Keratinocyte (primary cell): ENCODE results near the gene HOXB8. TPM values are rescaled to one million over a fixed set of nuclear protein-coding genes. Genes with fewer than 3 reads are reported as not detected.
A peak's percentile ranks its signal among the peaks of the same experiment; 100 is the strongest.

Experiments
- DNase-seq: peaks from one replicate; pipeline ENCODE4 v3.0.0-alpha.2; 2011; ENCODE audit warnings: low read depth, missing footprints, low spot score
- FAIRE-seq: peaks from 2 replicates; lab custom pipeline; 2011; peaks lifted over from hg19 to GRCh38; lab: Jason Lieb, UNC
- H2AFZ ChIP-seq: 2 replicates; pipeline ENCODE4 v1.6.0; 2012; ENCODE audit warnings: low read length, control low read depth, inconsistent platforms; ENCODE audit not compliant: control insufficient read depth
- H3K27ac ChIP-seq: 2 replicates; pipeline ENCODE4 v1.5.1; 2011; ENCODE audit warnings: low read length; ENCODE audit not compliant: control insufficient read depth, insufficient read depth
- H3K27me3 ChIP-seq: 3 replicates; pipeline ENCODE4 v1.6.0; 2011; ENCODE audit warnings: low read length; ENCODE audit not compliant: control insufficient read depth, insufficient read depth; ENCODE audit errors: extremely low read depth
- H3K36me3 ChIP-seq, 2 experiments: 2 replicates in 1 of 2; 3 replicates in 1 of 2; pipeline ENCODE4 v1.5.1; 2011; ENCODE audit warnings: low read length in 2 of 2, mild to moderate bottlenecking in 1 of 2; ENCODE audit not compliant: control insufficient read depth in 2 of 2, insufficient read depth in 2 of 2; ENCODE audit errors: extremely low read depth in 1 of 2
- H3K4me1 ChIP-seq: 3 replicates; pipeline ENCODE4 v1.5.1; 2011; ENCODE audit warnings: low read length; ENCODE audit not compliant: control insufficient read depth, insufficient read depth; ENCODE audit errors: extremely low read depth
- H3K4me2 ChIP-seq: 3 replicates; pipeline ENCODE4 v1.6.0; 2011; ENCODE audit warnings: low read depth, low read length; ENCODE audit not compliant: control insufficient read depth, insufficient read depth; ENCODE audit errors: extremely low read depth
- H3K4me3 ChIP-seq, 3 experiments: fragments of 200-600 bp in 1 of 3; sonication (generic) in 1 of 3; 2 replicates in 2 of 3; 3 replicates in 1 of 3; pipeline ENCODE4 v1.5.1; 2011 to 2016; ENCODE audit warnings: low read length in 3 of 3, mild to moderate bottlenecking in 3 of 3, control low read depth in 2 of 3, inconsistent platforms in 1 of 3, low read depth in 1 of 3, mixed read lengths in 1 of 3, mixed run types in 1 of 3, moderate library complexity in 1 of 3; ENCODE audit not compliant: control insufficient read depth in 2 of 3, insufficient read depth in 2 of 3; ENCODE audit errors: extremely low read depth in 1 of 3
- H3K79me2 ChIP-seq: 2 replicates; pipeline ENCODE4 v1.6.0; 2012; ENCODE audit warnings: low read length; ENCODE audit not compliant: control insufficient read depth, insufficient read depth
- H3K9ac ChIP-seq: 3 replicates; pipeline ENCODE4 v1.6.0; 2011; ENCODE audit warnings: low read length; ENCODE audit not compliant: control insufficient read depth, insufficient read depth; ENCODE audit errors: extremely low read depth
- H3K9me1 ChIP-seq: 3 replicates; pipeline ENCODE4 v1.6.0; 2011; ENCODE audit warnings: low read length; ENCODE audit not compliant: control insufficient read depth, insufficient read depth; ENCODE audit errors: extremely low read depth
- H3K9me3 ChIP-seq: 2 replicates; pipeline ENCODE4 v1.5.1; 2012; ENCODE audit warnings: low read depth, low read length; ENCODE audit not compliant: control insufficient read depth
- H4K20me1 ChIP-seq: 3 replicates; pipeline ENCODE4 v1.6.0; 2011; ENCODE audit warnings: low read length; ENCODE audit not compliant: control insufficient read depth, insufficient read depth; ENCODE audit errors: extremely low read depth
- CTCF ChIP-seq, 3 experiments: IDR thresholded peaks in 1 of 3; conservative IDR thresholded peaks in 1 of 3; optimal IDR thresholded peaks in 1 of 3; 2 replicates in 2 of 3; 3 replicates in 1 of 3; pipeline versions ENCODE3 to v1.5.1; 2011; ENCODE audit warnings: low read length in 3 of 3, mild to moderate bottlenecking in 3 of 3, moderate library complexity in 2 of 3, control low read depth in 1 of 3, inconsistent platforms in 1 of 3; ENCODE audit not compliant: insufficient read depth in 2 of 3; ENCODE audit errors: extremely low read depth in 1 of 3
- EZH2 ChIP-seq: IDR thresholded peaks from one replicate; pipeline ENCODE4 v1.6.1; 2012; ENCODE audit warnings: inconsistent platforms, mild to moderate bottlenecking, low read length, moderate library complexity
- dilution Hi-C: fragments of 300-500 bp; cut with MboI; formaldehyde crosslinking; loops from one replicate; pipeline ENCODE4 v1.7.0; 2020; ENCODE audit warnings: low sequenced_read_pairs; ENCODE audit not compliant: extremely low pct_ligation_motif_present
- polyA plus RNA-seq, 5 experiments: library from polyadenylated mRNA; depleted of rRNA in 3 of 5; stranded (reverse) in 3 of 5; stranded (forward) in 1 of 5; unstranded in 1 of 5; fragments of >200 nt; gene quantifications; 1 replicate in 1 of 5; 2 replicates in 3 of 5; 3 replicates in 1 of 5; pipeline versions ENCODE4 v1.2.1 to v1.2.3, GENCODE V29; 2011 to 2012; ENCODE audit warnings: missing spikeins in 2 of 5, low read depth in 1 of 5, low replicate concordance in 1 of 5

The HOXB8 gene
- polyA plus RNA-seq, 1 donor (not counting 4 experiments of a cell fraction or from before 2014, with no cell fraction given): not detected

GRCh38 chr17:48636177-48637018 lies 21.3 kb upstream of the HOXB8 start:
- dilution Hi-C loops: no loop called here
- FAIRE-seq (no peak), DNase-seq (no peak)
- H3K9me1 ChIP-seq: no peaks in the 10 kb centered on the region
- H3K4me2 ChIP-seq: no peak overlapping the region
- TF ChIP-seq CTCF (optimal IDR thresholded peaks at IDR 0.05 in 1 of 3, IDR thresholded peaks at IDR 0.05 in 1 of 3, conservative IDR thresholded peaks at IDR 0.05 in 1 of 3; ENCODE audit: extremely low read depth in 1 of 3, insufficient read depth in 2 of 3, low read length in 3 of 3) (peak; percentile 52 to 87 (median 70)), EZH2 (peak; percentile 62)
- no peak overlapping the region for H3K9ac ChIP-seq
- peaks cover 7% of the 10 kb centered on the region for H4K20me1 ChIP-seq
- no peaks in the 10 kb centered on the region for H3K79me2 ChIP-seq
- no peaks in the 10 kb centered on the region for H3K36me3 ChIP-seq
- H3K9me3 ChIP-seq: no peaks in the 10 kb centered on the region
- no peak overlapping the region for H2AFZ ChIP-seq
- no peaks in the 10 kb centered on the region for H3K4me1 ChIP-seq
- no peak overlapping the region for H3K27ac ChIP-seq
- no peak overlapping the region for H3K4me3 ChIP-seq
- peaks cover 100% of the 10 kb centered on the region for H3K27me3 ChIP-seq

- dilution Hi-C loops: no loop called here
- Histone ChIP-seq H3K4me3 (no peak overlapping the region), H4K20me1 (peaks cover 10% of the 10 kb centered on the region), H3K4me2 (no peak overlapping the region), H3K79me2 (no peaks in the 10 kb centered on the region), H3K9me3 (no peaks in the 10 kb centered on the region), H3K27ac (no peak overlapping the region), H2AFZ (no peak overlapping the region), H3K27me3 (peaks cover 100% of the 10 kb centered on the region), H3K9me1 (no peaks in the 10 kb centered on the region), H3K4me1 (no peaks in the 10 kb centered on the region), H3K36me3 (no peaks in the 10 kb centered on the region), H3K9ac (no peak overlapping the region)
- TF ChIP-seq EZH2 (no peak), CTCF (optimal IDR thresholded peaks at IDR 0.05 in 1 of 3, IDR thresholded peaks at IDR 0.05 in 1 of 3, conservative IDR thresholded peaks at IDR 0.05 in 1 of 3; ENCODE audit: extremely low read depth in 1 of 3, insufficient read depth in 2 of 3, low read length in 3 of 3) (no peak)
- DNase-seq (no peak), FAIRE-seq (no peak)
Measured at GRCh38 chr17:48634493-48635208, 19.6 kb upstream of the HOXB8 start.
